IMR-90 (cell line): Measurements from ENCODE around the gene HEATR3. TPM values are rescaled to one million over a fixed set of nuclear protein-coding genes. Genes with fewer than 3 reads are reported as not detected.

Experiments
- ATAC-seq: fragments of 200-7000 bp; cut with Tn5 transposase; 2 replicates; pipeline ENCODE4 v1.9.1; 2020; ENCODE audit warnings: low read depth, mild to moderate bottlenecking, moderate library complexity
- BruUV-seq: library from RNA; stranded (reverse); fragments of 400-500 nt; replicated peaks from 2 replicates; lab custom pipeline; 2021; lab: Mats Ljungman, UMichigan
- CTCF ChIA-PET: fragments of 300-600 bp; formaldehyde crosslinking; extraction: SDS; loops from one replicate; lab custom pipeline; 2021; ENCODE audit warnings: antibody characterized with exemption; lab: Yijun Ruan, JAX
- POLR2A ChIA-PET: fragments of 300-600 bp; sonication (Branson Sonifier 250); formaldehyde crosslinking; loops from one replicate; lab custom pipeline; 2022; ENCODE audit warnings: antibody characterized with exemption; ENCODE audit not compliant: unreplicated experiment; lab: Charles Lee
- DNase-seq: peaks from one replicate; pipeline ENCODE4 v3.0.0; 2013
- H2AFZ ChIP-seq: replicated peaks from 2 replicates; pipeline ENCODE3; 2013; ENCODE audit warnings: low read length, mild to moderate bottlenecking; ENCODE audit not compliant: poor library complexity
- H2AK5ac ChIP-seq: 2 replicates; pipeline ENCODE4 v1.6.1; 2013; ENCODE audit warnings: low read depth, low read length, inconsistent platforms
- H2AK9ac ChIP-seq: replicated peaks from 2 replicates; pipeline ENCODE3; 2013; ENCODE audit warnings: mild to moderate bottlenecking, low read depth, low read length, moderate library complexity; ENCODE audit not compliant: poor library complexity
- H2BK120ac ChIP-seq: 2 replicates; pipeline ENCODE4 v1.6.1; 2013; ENCODE audit warnings: low read depth, low read length, inconsistent platforms
- H2BK15ac ChIP-seq: 3 replicates; pipeline ENCODE4 v1.6.1; 2013; ENCODE audit warnings: low read depth, low read length, inconsistent platforms
- H2BK20ac ChIP-seq: 2 replicates; pipeline ENCODE4 v1.6.1; 2013; ENCODE audit warnings: low read depth, mild to moderate bottlenecking, inconsistent platforms, low read length, moderate library complexity
- H2BK5ac ChIP-seq: 2 replicates; pipeline ENCODE4 v1.6.1; 2013; ENCODE audit warnings: mild to moderate bottlenecking, low read depth, low read length, inconsistent platforms; ENCODE audit not compliant: poor library complexity, severe bottlenecking
- H3K14ac ChIP-seq: replicated peaks from 2 replicates; pipeline ENCODE4 v1.6.1; 2013; ENCODE audit warnings: low read depth, low read length, inconsistent platforms
- H3K18ac ChIP-seq: 2 replicates; pipeline ENCODE4 v1.6.1; 2013; ENCODE audit warnings: low read depth, low read length, control low read depth
- H3K23ac ChIP-seq: 2 replicates; pipeline ENCODE4 v1.6.1; 2013; ENCODE audit warnings: low read depth, low read length, inconsistent platforms
- H3K27ac ChIP-seq: 2 replicates; pipeline ENCODE4 v1.5.1; 2013; ENCODE audit warnings: mild to moderate bottlenecking, control low read depth, low read length; ENCODE audit not compliant: insufficient read depth
- H3K27me3 ChIP-seq: 2 replicates; pipeline ENCODE4 v1.6.1; 2013; ENCODE audit warnings: low read length; ENCODE audit not compliant: control insufficient read depth, insufficient read depth
- H3K36me3 ChIP-seq: 2 replicates; pipeline ENCODE4 v1.6.1; 2013; ENCODE audit warnings: low read length, mixed read lengths; ENCODE audit not compliant: control insufficient read depth, insufficient read depth
- H3K4ac ChIP-seq: 2 replicates; pipeline ENCODE4 v1.6.1; 2013; ENCODE audit warnings: low read depth, low read length, inconsistent platforms
- H3K4me1 ChIP-seq: 2 replicates; pipeline ENCODE4 v1.6.1; 2013; ENCODE audit warnings: low read length, mixed read lengths; ENCODE audit not compliant: control insufficient read depth, insufficient read depth
- H3K4me2 ChIP-seq: 2 replicates; pipeline ENCODE4 v1.6.1; 2013; ENCODE audit warnings: low read depth, mild to moderate bottlenecking, control low read depth, low read length, moderate library complexity
- H3K4me3 ChIP-seq: 2 replicates; pipeline ENCODE4 v1.5.1; 2013; ENCODE audit warnings: low read depth, mild to moderate bottlenecking, control low read depth, low read length, moderate library complexity; ENCODE audit not compliant: insufficient read depth
- H3K56ac ChIP-seq: 2 replicates; pipeline ENCODE4 v1.6.1; 2013; ENCODE audit warnings: low read length, inconsistent platforms; ENCODE audit not compliant: insufficient read depth; ENCODE audit errors: extremely low read depth
- H3K79me1 ChIP-seq, 2 experiments: 2 replicates each; pipeline ENCODE4 v1.6.1; 2013; ENCODE audit warnings: low read length in 2 of 2, inconsistent platforms in 1 of 2, low read depth in 1 of 2
- H3K9ac ChIP-seq: 2 replicates; pipeline ENCODE4 v1.6.1; 2013; ENCODE audit warnings: low read depth, low read length, control low read depth
- H3K9me1 ChIP-seq: 2 replicates; pipeline ENCODE4 v1.6.1; 2013; ENCODE audit warnings: low read length, inconsistent platforms; ENCODE audit not compliant: insufficient read depth
- H3K9me3 ChIP-seq: 2 replicates; pipeline ENCODE4 v1.6.1; 2013; ENCODE audit warnings: low read length; ENCODE audit not compliant: control insufficient read depth, insufficient read depth
- H4K20me1 ChIP-seq: 2 replicates; pipeline ENCODE4 v1.6.1; 2013; ENCODE audit warnings: low read length, inconsistent platforms; ENCODE audit not compliant: insufficient read depth
- H4K5ac ChIP-seq: 2 replicates; pipeline ENCODE4 v1.6.1; 2013; ENCODE audit warnings: mild to moderate bottlenecking, low read depth, low read length, control low read depth
- H4K8ac ChIP-seq, 2 experiments: 2 replicates each; pipeline ENCODE4 v1.6.1; 2013; ENCODE audit warnings: low read depth in 2 of 2, low read length in 2 of 2, control low read depth in 1 of 2, inconsistent platforms in 1 of 2
- H4K91ac ChIP-seq: 2 replicates; pipeline ENCODE4 v1.6.1; 2013; ENCODE audit warnings: low read depth, low read length, inconsistent platforms; ENCODE audit not compliant: insufficient read depth
- BHLHE40 ChIP-seq: fragments of 150-350 bp; IDR thresholded peaks from 2 replicates; pipeline ENCODE4 v1.6.1; 2016; ENCODE audit warnings: mild to moderate bottlenecking, low read depth, low read length
- CEBPB ChIP-seq: IDR thresholded peaks from 2 replicates; pipeline ENCODE4 v1.6.1; 2012; ENCODE audit warnings: low read depth, low read length, improper control_type of control experiment
- CHD1 ChIP-seq: IDR thresholded peaks from 2 replicates; pipeline ENCODE4 v1.6.1; 2012; ENCODE audit warnings: low read depth, low read length, improper control_type of control experiment
- FOS ChIP-seq: fragments of 150-350 bp; IDR thresholded peaks from 2 replicates; pipeline ENCODE4 v1.6.1; 2016; ENCODE audit warnings: low read depth, low read length
- MAFK ChIP-seq: IDR thresholded peaks from 2 replicates; pipeline ENCODE4 v1.6.1; 2012; ENCODE audit warnings: low read depth, low read length, improper control_type of control experiment
- MAZ ChIP-seq: IDR thresholded peaks from 2 replicates; pipeline ENCODE4 v1.6.1; 2012; ENCODE audit warnings: low read depth, mild to moderate bottlenecking, low read length, improper control_type of control experiment, moderate library complexity, borderline replicate concordance
- POLR2A ChIP-seq: IDR thresholded peaks from 2 replicates; pipeline ENCODE4 v1.6.1; 2012; ENCODE audit warnings: mild to moderate bottlenecking, low read depth, low read length
- RCOR1 ChIP-seq: IDR thresholded peaks from 2 replicates; pipeline ENCODE4 v1.6.1; 2012; ENCODE audit warnings: mild to moderate bottlenecking, low read length, improper control_type of control experiment; ENCODE audit not compliant: insufficient replicate concordance
- WGBS, 2 experiments: methylation state at CpG; one replicate each; pipeline versions ENCODE4 v1.1.5 to v1.1.7; 2013; ENCODE audit warnings: missing lambda C conversion rate in 2 of 2; ENCODE audit not compliant: insufficient read length in 1 of 2; ENCODE audit errors: extremely low coverage in 2 of 2; 5-methylcytosine and 5-hydroxymethylcytosine counted together
- dilution Hi-C: fragments of 300-500 bp; cut with HindIII; formaldehyde crosslinking; loops from one replicate; pipeline ENCODE4 v1.14.3; 2018; ENCODE audit warnings: low sequenced_read_pairs; ENCODE audit not compliant: unreplicated experiment
- in situ Hi-C: fragments of 300-500 bp; cut with MboI; formaldehyde crosslinking; loops from 3 replicates; pipeline ENCODE4 v1.14.3; 2019; ENCODE audit warnings: low sequenced_read_pairs, inconsistent platforms, mixed read lengths
- intact Hi-C: fragments of 100-400 bp; cut with micrococcal nuclease; formaldehyde crosslinking; loops from 2 replicates; pipeline ENCODE4 v1.10.0; 2022
- polyA plus RNA-seq, 3 experiments: library from polyadenylated mRNA; depleted of rRNA; stranded (reverse); fragments of >200 nt; gene quantifications; 2 replicates each; pipeline ENCODE4 v1.2.3, GENCODE V29; 2012; ENCODE audit warnings: low replicate concordance in 1 of 3
- total RNA-seq: library from RNA; depleted of rRNA; stranded (reverse); fragments of >200 nt; gene quantifications from 2 replicates; pipeline ENCODE4 v1.2.3, GENCODE V29; 2012

The HEATR3 gene
- total and polyA plus RNA-seq, 2 of the 4 experiments (the other 2 are of a cell fraction): 9.4 to 21.1 TPM

GRCh38 chr16:50146479-50147435 is 81.0 kb downstream of the HEATR3 start:
- H4K20me1 ChIP-seq: no peaks in the 10 kb centered on the region
- H3K56ac ChIP-seq: no peak overlapping the region
- dilution Hi-C loops (no loop called here), intact Hi-C loops (no loop called here), in situ Hi-C loops (no loop called here)
- H3K4ac ChIP-seq: no peak overlapping the region
- ATAC-seq (peak; percentile 40), DNase-seq (no peak)
- no peak overlapping the region for H3K23ac ChIP-seq
- H2AK5ac ChIP-seq: no peak overlapping the region
- H2AK9ac ChIP-seq: no peak overlapping the region
- H2BK20ac ChIP-seq: no peak overlapping the region
- H3K27ac ChIP-seq: no peak overlapping the region
- ChIA-PET POLR2A (no interaction called here), CTCF (no interaction called here)
- H3K9me3 ChIP-seq: no peaks in the 10 kb centered on the region
- no peak overlapping the region for H3K9ac ChIP-seq
- H4K91ac ChIP-seq: no peak overlapping the region
- H2BK5ac ChIP-seq: no peak overlapping the region
- H3K4me1 ChIP-seq: peaks cover 3% of the 10 kb centered on the region; the same call in 1 of the 2 replicates
- H2AFZ ChIP-seq: no peak overlapping the region
- BruUV-seq: no TSS peak
- H3K27me3 ChIP-seq: no peaks in the 10 kb centered on the region
- no peak overlapping the region for H2BK15ac ChIP-seq
- TF ChIP-seq MAFK (no peak), BHLHE40 (no peak), MAZ (no peak), POLR2A (no peak), CEBPB (no peak), RCOR1 (no peak), CHD1 (no peak), FOS (no peak)
- H2BK120ac ChIP-seq: no peak overlapping the region
- H4K8ac ChIP-seq: no peak overlapping the region
- H3K4me2 ChIP-seq: no peak overlapping the region
- H3K79me1 ChIP-seq: no peaks in the 10 kb centered on the region
- H3K36me3 ChIP-seq: no peaks in the 10 kb centered on the region
- 80% methylated on average over 8 of the region's 9 CpGs; no CpG with 5 or more reads in 1 of the 2 experiments for WGBS, 2 experiments
- H3K18ac ChIP-seq: no peak overlapping the region
- H3K9me1 ChIP-seq: 0 out of 2 replicates have a peak, but pooled peaks cover 2% of the 10 kb centered on the region
- no peak overlapping the region for H3K14ac ChIP-seq
- H3K4me3 ChIP-seq: no peak overlapping the region
- H4K5ac ChIP-seq: no peak overlapping the region
